ENCODE data around the gene ALS2.
"Not testable (repeated sequence)": the region's sequence is repeated elsewhere in the genome, so short reads cannot be mapped to it uniquely, and the experiment has no call there.

ALS2 gene

GRCh38 chr2:201780674-201781493 is at the start of gene ALS2:
Gene ALS2 (minus strand): TSS chr2:201780933. CDS start chr2:201768885, 12,048 bp downstream.
- peak; percentile 90 to 91 for DNase-seq

GRCh38 chr2:201828220-201828619 is 47.5 kb upstream of the ALS2 start:
- DNase-seq: no peak

GRCh38 chr2:201827621-201828020 is 46.9 kb upstream of the ALS2 start:
- no peak for DNase-seq

GRCh38 chr2:201824212-201824611 is 43.5 kb upstream of the ALS2 start:
- DNase-seq: no peak

- no peak for DNase-seq
Measured at GRCh38 chr2:201821080-201821479, 40.3 kb upstream of the ALS2 start.

- no peak for DNase-seq
Measured at GRCh38 chr2:201820383-201821007, 39.8 kb upstream of the ALS2 start.

- DNase-seq: no peak
Measured at GRCh38 chr2:201816657-201817575, 36.2 kb upstream of the ALS2 start.

- DNase-seq: no peak
Measured at GRCh38 chr2:201813996-201814760, 33.4 kb upstream of the ALS2 start.

GRCh38 chr2:201810604-201811003 is 29.9 kb upstream of the ALS2 start:
- not testable (repeated sequence) for DNase-seq

- DNase-seq: no peak
Measured at GRCh38 chr2:201809633-201810032, 28.9 kb upstream of the ALS2 start.

- no peak for DNase-seq
Measured at GRCh38 chr2:201808027-201808426, 27.3 kb upstream of the ALS2 start.

GRCh38 chr2:201807452-201807999 is 26.8 kb upstream of the ALS2 start:
- DNase-seq: no peak

GRCh38 chr2:201806442-201807170 is 25.9 kb upstream of the ALS2 start, which contains the start of gene CDK15:
Gene CDK15 (plus strand): TSS chr2:201806537. CDS start chr2:201806665, 128 bp downstream.
- DNase-seq: no peak

- not testable (repeated sequence) for DNase-seq
Measured at GRCh38 chr2:201798914-201799285, 18.2 kb upstream of the ALS2 start.

GRCh38 chr2:201798252-201798913 is 17.6 kb upstream of the ALS2 start:
- no peak for DNase-seq

GRCh38 chr2:201797175-201797840 is 16.6 kb upstream of the ALS2 start:
- no peak for DNase-seq

- DNase-seq: no peak
Measured at GRCh38 chr2:201796478-201796865, 15.7 kb upstream of the ALS2 start.

GRCh38 chr2:201795607-201796477 is 15.1 kb upstream of the ALS2 start:
- no peak for DNase-seq

- DNase-seq: no peak
Measured at GRCh38 chr2:201794294-201794693, 13.6 kb upstream of the ALS2 start.

Measured in bone marrow (tissue), 2 donors.